IPS-NIHi7 (cell line): ENCODE results near the gene CES2.
"Not testable (repeated sequence)": the region's sequence is repeated elsewhere in the genome, so short reads cannot be mapped to it uniquely, and the experiment has no call there.

Experiments used
- DNase-seq: peaks from one replicate; pipeline ENCODE4 v3.0.0; 2012; ENCODE audit warnings: mixed read lengths; ENCODE audit errors: extremely low spot score

The CES2 gene

GRCh38 chr16:66977341-66978113, 42.2 kb downstream of the CES2 start:
- peak; percentile 96 for DNase-seq

GRCh38 chr16:66979011-66979717, 43.8 kb downstream of the CES2 start:
- DNase-seq, result no peak

- no peak for DNase-seq
These were observed 47.7 kb downstream of the CES2 start for GRCh38 chr16:66983033-66983432.

- DNase-seq, result no peak
These were observed 49.6 kb downstream of the CES2 start for GRCh38 chr16:66984892-66985311.

- DNase-seq, result no peak
These were observed 51.2 kb downstream of the CES2 start for GRCh38 chr16:66986559-66986958.

GRCh38 chr16:66988197-66988788, 53.0 kb downstream of the CES2 start, which contains the start of gene CES4A:
TSS of gene CES4A (plus strand) at chr16:66988589. CDS start at chr16:66988773, 184 bp downstream.
- DNase-seq, result no peak

GRCh38 chr16:66991545-66992077, 56.3 kb downstream of the CES2 start:
- DNase-seq, result no peak

- not testable (repeated sequence) for DNase-seq
These were observed 58.2 kb downstream of the CES2 start for GRCh38 chr16:66993558-66993957.
